GM18519 (cell line): ENCODE measurements around the gene GAGE13.
"Not testable (repeated sequence)": the region's sequence is repeated elsewhere in the genome, so short reads cannot be mapped to it uniquely, and the experiment has no call there.

Experiments used
- ATAC-seq: cut with Tn5 transposase; IDR thresholded peaks from one replicate; pipeline ENCODE4 v1.9.1; 2021; ENCODE audit warnings: mild to moderate bottlenecking, moderate library complexity; ENCODE audit not compliant: unreplicated experiment, low FRiP score

Gene GAGE13, protein sequence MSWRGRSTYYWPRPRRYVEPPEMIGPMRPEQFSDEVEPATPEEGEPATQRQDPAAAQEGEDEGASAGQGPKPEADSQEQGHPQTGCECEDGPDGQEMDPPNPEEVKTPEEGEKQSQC

DNA sequence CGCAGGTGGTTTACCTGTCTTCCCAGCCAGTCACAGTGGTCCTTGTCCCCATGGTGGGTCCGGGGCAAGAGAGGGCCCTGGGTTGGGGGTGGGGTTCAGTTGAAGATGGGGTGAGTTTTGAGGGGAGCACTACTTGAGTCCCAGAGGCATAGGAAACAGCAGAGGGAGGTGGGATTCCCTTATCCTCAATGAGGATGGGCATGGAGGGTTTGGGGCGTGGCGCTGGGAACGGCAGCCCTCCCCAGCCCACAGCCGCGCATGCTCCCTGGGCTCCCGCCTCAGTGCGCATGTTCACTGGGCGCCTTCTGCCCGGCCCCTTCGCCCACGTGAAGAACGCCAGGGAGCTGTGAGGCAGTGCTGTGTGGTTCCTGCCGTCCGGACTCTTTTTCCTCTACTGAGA lies at the start of gene GAGE13:
Gene GAGE13, plus strand, starts transcription at position 301 of the 400 bp plus-strand sequence. CDS start 1,156 bp downstream, outside the sequence.
- not testable (repeated sequence) for ATAC-seq

DNA sequence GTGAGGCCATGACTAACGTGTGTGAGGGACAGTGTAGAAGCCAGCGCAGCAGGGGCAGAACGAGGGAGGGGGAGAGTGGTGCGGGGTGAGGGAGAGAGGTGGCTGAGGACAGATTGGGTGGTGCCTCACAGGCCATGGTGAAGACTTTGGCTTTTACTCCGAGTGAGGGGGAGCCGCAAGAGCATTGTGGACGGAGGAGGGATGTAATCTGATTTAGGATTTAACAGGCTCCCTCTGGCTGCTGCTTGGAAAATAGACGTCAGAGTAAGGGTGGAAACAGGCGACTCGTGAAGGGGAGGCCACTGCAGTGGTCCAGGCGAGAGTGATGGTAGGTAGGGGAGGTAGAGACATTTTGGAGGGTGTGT lies 48.8 kb upstream of the GAGE13 start:
- no peak for ATAC-seq

DNA sequence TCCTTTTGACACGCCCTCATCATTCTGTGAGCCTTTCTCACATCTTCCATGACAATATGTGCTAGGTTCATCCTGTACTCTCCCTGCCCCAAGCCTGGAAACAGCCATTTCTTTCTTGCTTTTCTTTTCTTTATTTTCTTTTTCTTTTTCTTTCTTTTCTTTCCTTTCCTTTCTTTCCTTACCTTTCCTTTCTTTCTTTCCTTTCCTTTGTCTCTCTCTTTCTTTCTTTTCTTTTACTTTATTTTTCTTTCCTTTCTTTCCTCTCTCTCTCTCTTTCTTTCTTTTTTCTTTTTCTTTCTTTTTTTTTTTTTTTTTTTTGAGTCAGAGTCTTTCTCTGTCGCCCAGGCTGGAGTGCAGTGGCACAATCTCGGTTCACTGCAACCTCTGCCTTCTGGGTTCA lies 47.2 kb upstream of the GAGE13 start:
- no peak for ATAC-seq

DNA sequence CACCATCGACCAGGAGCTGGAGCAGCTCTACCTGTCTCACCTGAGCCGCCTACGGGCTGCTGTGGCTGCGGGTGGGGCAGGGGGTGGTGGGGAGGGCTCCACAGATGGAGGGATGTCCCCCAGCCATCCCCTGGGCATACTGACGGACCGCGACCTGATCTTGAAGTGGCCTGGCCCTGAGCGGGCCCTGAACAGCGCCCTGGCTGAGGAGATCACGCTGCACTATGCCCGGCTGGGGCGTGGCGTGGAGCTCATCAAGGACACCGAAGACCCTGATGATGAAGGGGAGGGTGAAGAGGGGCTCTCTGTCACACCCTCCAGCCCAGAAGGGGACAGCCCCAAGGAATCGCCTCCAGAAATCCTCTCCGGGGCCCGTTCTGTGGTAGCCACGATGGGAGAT lies 45.2 kb upstream of the GAGE13 start:
- ATAC-seq, result no peak

DNA sequence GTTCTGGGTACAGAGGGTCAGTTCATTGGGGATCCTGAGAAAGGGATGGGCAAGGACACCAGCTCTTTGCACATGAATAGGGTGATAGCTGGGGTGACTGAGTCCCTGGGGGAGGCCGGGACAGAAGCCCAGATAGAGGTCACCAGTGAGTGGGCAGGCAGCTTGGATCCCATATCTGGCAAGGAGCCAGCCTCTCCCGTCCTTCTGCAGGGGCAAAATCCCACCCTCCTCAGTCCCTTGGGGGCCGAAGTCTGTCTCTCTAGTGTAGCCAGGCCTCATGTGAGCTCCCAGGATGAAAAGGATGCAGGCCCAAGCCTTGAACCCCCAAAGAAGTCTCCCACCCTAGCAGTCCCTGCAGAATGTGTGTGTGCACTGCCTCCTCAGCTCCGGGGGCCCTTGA lies 44.8 kb upstream of the GAGE13 start:
- ATAC-seq, result no peak

DNA sequence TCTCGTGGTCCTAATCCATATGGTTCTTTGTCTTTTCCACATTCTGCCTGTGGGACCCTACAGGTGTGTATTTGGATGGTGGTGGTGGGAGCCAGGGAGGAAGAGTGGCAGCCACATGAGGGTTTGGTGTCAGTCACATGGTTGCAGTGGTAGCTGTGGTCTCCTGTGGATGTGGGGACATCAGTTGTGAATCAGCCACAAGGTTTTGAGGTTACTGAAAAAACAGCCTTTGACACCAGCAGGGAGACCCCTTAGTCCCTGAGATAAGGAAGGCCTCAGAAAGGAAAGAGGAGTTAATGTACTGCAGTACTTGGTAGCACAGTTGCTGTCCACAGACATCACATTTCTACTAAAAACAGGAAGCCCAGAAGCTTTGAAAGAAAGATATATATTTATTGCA lies 43.7 kb upstream of the GAGE13 start:
- ATAC-seq, result no peak

DNA sequence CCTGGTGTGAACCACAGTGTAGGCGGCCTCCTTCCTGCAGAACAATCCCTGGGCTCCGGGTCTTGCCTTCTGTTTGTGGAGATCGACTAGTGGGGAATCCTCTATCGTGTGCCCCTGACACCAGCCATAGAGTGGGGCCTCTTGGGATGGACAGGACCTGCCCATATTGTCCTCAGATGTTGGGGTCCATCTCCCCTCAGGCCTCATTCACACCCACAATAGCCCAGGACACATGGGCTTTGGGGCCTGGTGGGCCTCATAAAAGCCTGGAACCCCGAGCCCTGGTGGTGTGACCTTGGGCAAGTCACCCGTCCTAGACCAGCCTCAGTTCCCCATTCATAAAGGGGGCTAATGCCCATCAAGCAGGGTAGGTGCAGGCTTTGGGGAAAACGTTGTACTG lies 41.2 kb upstream of the GAGE13 start:
- ATAC-seq, result no peak

DNA sequence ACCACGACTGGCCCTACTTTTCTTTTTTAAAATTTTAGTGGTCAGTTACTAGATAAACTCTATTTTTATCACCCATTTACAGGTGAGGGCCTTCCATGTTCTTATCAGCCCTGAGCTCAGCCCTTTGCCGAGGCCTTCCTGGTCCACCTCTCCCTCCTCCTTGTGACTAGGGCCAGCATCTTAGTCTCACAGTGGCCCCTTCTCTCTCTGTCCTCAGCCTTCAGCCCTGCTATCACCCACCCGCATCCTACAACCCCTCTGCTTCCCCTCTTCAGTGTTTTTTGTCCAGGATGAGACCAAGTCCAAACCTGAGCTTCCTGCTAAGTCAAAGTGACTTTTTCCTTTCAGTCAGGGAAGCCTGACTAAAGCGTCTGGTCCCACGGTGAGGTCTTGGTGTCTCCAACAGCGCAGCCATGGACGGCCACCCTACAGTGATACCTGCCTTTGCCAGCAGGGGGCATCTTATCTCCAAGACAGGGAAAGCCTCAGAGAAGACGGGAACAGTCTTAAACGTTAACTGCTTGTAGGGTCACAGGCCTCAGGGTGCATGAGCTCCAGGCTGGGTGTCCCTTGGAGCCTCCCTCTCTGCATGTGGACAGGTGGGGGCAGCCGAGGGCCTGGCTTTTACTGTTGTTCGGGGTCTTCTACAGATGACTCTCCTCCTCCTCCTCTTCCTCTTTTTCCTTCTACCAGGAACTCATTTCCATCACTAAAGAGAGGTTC lies 39.6 kb upstream of the GAGE13 start:
- ATAC-seq, result no peak

DNA sequence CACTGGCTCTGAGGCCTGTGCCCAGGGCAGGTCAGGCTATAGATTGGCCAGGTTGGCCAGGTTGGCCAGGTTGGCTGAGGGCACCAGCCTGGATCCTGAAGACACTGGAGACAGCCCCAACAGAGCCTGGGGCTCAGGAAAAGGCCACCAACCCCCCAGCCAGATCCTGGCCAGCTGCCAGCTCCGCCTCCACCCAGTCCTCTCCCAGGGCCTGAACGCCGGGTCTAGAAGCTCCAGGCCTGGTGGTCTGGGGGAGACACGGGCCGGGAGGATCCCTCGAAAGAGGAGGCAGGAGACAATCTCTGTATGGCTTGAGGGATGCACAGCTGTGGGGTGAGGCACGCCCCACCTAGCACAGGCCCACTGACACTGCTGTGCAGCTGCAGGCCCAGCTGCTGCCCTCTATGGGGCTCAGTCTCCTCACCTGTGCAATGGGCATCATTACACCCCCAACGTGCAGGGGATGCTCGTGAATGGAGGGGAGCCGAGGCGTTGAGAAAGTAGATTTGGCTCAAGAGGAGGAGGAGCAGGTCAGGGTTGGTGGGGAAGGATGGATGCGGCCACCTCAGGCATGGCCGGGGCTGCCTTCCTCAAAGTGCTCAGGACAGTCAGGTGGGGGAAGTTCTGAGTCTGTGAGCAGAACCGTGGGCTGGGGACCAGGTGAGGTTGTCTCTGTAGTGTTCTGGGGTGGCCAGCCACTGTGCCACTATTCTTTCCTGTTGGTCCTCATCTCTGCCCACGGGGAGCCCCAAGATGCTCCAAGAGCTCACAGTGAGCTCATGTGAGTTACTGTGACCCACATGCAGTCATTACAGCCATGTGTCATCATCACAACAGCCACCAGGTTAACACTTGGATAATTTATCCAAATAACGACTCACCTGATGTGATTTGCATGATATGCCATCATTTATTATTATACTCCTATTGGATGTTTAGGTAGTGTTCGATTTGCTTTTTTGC lies 38.7 kb upstream of the GAGE13 start:
- no peak for ATAC-seq

DNA sequence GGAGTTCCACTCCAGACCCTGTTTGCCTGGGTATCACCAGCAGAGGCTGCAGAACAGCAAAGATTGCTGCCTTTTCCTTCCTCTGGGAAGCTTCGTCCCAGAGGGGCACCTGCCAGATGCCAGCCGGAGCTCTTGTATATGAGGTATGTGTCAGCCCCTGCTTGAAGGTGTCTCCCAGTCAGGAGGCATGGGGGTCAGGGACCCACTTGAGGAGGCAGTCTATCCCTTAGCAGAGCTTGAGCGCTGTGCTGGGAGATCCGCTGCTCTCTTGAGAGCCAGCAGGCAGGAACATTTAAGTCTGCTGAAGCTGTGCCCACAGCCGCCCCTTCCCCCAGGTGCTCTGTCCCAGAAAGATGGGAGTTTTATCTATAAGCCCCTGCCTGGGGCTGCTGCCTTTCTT lies 32.1 kb upstream of the GAGE13 start:
- ATAC-seq, result not testable (repeated sequence)

DNA sequence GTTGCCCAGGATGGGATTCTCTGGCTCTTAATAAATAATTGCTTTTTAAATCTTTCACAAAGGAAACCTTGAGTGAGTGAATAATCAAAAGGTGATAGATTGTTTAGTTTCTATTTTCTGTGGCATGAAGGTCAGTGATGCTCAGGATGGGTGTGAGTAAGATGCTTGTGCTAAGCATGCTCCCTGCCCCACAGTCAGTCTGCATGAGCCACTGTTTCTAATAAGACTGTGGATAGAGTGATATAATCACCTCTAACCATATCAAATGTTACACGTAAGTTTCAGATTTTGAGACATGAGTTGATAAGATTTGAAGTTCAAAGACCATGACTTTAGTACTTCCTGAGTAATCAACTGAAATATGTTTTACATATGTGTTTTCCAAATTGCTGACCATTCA lies 30.7 kb upstream of the GAGE13 start:
- ATAC-seq, result no peak

DNA sequence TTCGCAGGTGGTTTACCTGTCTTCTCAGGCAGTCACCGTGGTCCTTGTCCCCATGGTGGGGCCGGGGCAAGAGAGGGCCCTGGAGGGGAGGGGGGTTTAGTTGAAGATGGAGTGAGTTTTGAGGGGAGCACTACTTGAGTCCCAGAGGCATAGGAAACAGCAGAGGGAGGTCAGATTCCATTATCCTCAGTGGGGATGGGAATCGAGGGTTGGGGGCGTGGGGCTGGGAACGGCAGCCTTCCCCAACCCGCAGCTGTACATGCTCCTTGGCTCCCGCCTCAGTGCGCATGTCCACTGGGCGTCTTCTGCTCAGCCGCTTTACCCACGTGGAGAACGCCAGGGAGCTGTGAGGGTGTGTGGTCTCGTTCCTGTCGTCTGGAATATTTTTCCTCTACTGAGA lies 28.0 kb upstream of the GAGE13 start, which contains the start of gene GAGE10:
Gene GAGE10, plus strand, starts transcription at position 301 of the 400 bp plus-strand sequence. CDS start 1,214 bp downstream, outside the sequence.
- ATAC-seq, result no peak

DNA sequence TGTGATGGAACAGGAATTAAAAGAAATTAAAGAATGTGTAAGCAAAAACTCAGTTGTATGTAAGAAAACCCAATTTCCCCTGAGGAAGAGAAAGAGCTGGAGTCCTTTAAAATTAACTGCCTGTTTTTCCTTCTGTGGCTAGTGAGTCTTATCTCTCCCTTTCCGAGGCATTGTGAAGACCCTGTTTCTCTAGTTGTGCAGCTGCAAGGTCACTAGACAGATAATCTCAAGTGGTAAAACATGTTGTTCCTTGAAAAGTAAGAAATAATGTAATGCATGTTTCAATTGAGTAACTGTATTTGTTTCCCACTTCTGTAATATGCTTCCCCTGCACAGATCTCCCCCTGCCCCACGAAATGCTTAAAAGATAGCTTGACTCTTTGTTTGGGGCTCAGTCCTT lies 23.6 kb upstream of the GAGE13 start:
- ATAC-seq, result not testable (repeated sequence)

DNA sequence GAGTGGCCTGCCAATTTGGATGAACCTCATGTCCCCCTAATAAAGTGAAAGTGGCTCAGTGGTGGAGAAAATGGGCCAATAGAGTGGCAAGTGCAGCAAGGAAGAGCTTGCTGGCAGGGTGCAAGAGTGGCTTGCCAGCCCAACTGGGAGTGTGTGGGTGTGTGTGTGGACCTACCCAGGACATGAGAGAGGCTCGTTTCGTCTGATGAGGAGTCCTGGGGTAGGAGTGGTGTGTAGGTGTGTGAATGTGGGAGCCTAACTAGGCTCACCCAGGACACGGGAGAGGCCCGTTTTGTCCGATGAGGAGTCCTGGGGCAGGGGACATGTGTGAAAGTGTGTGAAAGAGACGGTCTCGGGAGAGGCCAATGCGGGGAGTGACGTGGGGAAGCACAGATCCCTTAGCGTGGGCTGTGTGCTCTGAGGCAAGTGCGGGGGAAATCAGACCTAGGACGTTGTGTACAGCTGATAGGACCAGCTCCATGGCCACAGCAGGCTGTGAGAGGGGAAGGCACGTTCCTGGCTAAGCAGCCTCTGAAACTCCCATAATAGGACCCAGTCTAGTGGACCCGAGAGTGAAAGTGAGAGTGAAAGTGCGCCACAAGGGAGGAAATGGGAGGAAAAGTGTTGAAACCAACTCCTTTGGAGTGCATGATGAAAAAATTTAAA lies 22.6 kb upstream of the GAGE13 start:
- no peak for ATAC-seq

DNA sequence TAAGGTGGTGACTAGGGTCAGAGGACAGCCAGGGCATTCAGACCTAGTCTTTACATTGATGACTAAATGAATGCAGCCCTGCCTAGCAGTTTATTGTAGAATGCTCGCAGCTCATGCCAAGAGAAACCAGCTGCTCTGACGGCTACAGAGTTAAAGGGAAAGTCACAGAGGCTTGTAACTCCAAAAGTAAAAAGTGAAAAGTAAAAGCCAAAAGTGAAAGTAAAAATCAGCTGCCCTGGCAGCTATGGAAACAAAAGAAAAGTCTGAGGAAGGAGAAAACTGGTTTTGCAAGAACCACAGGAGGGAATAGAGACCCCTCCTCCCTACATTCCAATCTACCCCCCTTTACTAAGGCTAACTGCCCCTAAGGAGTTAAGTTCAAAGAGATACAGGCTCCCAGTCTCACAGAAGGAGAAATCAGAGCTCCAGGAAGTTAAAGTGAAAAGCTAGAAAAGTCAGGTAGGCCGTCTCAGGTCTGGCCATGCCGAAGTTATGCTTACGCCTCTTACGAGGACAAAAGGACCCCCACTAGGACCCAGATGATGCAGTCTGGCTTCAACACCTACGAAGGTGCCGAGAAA lies 21.9 kb upstream of the GAGE13 start:
- ATAC-seq, result no peak

DNA sequence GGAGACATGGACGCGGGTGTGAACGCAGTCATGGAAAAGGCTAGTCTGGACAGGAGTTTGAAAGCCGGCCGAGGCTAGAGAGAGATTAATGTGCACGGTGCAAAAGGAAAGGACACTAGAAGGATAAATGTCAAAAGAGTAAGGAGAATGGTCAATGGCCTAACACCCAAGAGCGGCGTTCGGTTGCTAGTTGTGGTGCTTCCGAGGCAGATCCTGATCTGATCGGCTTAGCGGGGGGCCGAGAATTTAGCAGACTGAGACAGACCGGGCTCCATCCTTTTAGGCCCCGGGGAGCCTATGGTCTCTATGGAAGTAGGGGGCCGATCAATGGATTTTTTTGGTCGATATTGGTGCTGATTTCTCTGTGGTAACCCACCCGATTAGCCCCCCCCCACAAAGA lies 21.0 kb upstream of the GAGE13 start:
- no peak for ATAC-seq

DNA sequence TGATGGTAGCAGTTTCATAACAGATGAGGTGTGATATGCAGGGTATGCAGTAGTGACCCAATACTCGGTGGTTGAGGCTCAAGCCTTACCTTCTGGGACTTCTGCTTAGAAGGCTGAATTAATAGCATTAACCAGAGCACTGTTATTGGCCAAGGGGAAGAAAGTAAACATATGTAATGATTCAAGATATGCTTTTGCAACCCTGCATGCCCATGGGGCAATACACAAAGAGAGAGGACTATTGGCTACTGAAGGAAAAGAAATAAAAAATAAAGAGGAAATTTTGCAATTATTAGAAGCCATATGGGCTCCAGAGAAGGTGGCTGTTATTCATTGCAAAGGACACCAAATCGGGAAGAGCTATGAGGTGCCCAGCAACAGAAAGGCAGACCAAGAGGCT lies 19.2 kb upstream of the GAGE13 start:
- ATAC-seq, result no peak

DNA sequence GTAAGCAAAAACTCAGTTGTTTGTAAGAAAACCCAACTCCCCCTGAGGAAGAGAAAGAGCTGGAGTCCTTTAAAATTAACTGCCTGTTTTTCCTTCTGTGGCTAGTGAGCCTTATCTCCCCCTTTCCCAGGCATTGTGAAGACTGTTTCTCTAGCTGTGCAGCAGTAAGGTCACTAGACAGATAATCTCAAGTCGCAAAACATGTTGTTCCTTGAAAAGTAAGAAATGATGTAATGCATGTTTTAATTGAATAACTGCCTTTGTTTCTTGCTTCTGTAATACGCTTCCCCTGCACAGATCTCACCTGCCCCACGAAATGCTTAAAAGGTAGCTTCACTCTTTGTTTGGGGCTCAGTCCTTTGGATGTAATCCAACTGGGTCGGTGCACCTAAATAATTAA lies 15.3 kb upstream of the GAGE13 start:
- ATAC-seq, result no peak

DNA sequence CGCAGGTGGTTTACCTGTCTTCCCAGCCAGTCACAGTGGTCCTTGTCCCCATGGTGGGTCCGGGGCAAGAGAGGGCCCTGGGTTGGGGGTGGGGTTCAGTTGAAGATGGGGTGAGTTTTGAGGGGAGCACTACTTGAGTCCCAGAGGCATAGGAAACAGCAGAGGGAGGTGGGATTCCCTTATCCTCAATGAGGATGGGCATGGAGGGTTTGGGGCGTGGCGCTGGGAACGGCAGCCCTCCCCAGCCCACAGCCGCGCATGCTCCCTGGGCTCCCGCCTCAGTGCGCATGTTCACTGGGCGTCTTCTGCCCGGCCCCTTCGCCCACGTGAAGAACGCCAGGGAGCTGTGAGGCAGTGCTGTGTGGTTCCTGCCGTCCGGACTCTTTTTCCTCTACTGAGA lies 9.6 kb upstream of the GAGE13 start, which contains the start of gene GAGE12J:
Gene GAGE12J, plus strand, starts transcription at position 301 of the 400 bp plus-strand sequence. CDS start 1,157 bp downstream, outside the sequence.
- ATAC-seq, result not testable (repeated sequence)

DNA sequence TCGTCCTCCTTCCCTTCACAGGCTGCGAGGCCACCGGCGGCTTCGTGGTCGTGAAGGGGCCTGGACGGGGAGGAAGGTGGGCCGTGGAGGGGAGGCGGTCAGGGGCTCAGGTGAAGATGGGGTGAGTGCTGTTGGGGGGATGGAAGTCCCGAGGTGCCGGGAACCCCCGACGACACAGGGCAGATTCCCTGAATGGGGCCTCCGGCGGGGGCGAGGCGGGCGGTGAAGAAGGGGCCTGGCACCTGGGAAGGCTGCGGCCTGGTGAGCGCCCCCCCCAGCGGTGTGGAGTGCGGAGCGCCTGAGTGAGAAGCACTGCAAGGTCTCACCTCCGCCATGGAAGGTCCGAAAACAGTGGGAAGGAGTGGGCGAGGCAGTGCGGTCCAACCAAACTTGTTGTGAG lies 9.1 kb upstream of the GAGE13 start:
- ATAC-seq, result not testable (repeated sequence)
